NCI-H748 (cell line): ENCODE results near the gene PAGE2.
"Not testable (repeated sequence)": the region's sequence is repeated elsewhere in the genome, so short reads cannot be mapped to it uniquely, and the experiment has no call there.

Experiments
- DNase-seq: peaks from one replicate; lab custom pipeline; 2025; ENCODE audit not compliant: unreplicated experiment; lab: John Stamatoyannopoulos, UW

The PAGE2 gene

DNA sequence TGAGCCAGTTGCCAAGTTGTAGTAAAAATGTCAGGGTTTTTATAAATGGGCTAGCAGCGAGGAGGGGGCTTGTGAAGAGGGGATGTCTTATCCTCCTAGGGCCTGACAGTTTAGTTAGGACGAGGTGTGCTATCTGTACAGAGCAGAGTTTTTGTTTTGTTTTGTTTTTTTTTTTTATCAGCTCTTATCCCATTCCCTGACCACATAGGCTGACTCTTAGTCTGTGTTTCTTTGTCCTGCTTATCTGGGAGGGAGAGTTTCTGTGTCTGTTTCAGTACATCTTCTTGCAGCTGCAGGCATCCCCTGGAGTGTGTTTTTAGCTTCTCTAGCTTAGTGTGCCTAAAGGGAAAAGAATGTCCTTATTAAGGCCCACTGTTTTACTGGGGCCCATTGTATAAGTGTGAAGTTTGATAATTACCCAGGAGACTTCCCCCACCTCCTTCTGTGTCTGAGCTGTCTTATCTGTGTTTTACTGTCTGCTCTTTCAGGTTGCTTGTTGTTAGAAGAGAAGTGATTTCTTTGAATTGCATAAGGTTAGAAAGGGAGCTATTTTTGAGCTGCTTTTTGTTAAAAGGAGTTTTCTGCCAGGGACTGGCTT is 32.0 kb downstream of the PAGE2 start:
- DNase-seq, result no peak

DNA sequence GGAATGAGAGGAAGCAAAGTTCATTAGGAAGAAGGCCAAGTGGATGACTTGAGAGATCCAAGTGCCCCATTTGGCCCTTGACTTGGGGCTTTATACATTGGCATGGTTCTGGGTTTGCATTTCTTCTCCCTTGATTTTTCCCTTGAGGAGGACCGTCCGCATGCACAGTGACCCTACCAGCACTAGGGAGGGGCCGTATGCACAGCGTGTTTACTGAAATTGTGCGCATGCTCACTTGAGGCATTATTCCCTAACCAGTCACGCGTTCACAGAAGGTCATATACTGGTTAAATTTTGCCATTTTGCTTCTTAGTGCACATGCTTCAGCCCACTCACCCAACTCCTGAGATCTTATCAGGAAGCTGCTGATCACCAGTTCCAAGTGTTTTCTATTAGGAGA is 35.1 kb downstream of the PAGE2 start:
- DNase-seq, result peak; percentile 25

DNA sequence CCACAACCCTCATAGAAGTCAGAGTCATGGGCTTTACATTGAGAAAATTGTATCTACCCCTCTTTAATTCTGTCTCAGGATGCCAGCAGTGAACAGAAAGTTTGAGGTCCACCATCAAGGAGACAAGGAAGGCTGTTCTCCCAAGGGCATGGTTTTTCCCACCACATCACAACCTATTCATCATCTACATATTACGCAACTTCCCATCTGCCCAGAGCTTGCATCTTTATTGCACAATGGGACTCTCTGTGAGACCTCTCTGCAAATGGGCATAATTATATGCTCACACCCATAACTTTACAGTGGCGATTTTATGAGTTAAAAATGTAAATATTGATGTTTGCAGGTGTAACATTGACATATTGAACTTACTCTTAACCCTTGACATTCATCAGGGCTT is 38.9 kb downstream of the PAGE2 start:
- peak; percentile 51 for DNase-seq

DNA sequence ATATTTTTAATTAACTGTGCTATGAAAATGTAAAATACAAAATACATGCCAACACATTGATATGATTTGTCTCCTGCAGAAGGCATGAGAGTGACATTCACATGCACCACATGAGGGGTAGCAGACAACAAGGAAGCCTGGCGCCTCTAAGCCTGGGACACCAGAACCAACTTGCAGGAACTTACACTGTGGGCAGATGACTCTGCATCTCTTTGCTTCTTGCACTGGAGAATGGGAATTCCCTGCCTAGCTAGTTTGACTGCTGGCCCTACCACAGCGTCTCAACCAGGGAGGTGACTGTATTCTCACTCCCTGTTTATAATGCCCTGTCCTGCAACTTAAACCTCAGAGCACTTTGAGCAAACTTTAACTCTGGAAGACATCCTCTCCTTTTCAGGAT is 40.5 kb downstream of the PAGE2 start:
- no peak for DNase-seq

DNA sequence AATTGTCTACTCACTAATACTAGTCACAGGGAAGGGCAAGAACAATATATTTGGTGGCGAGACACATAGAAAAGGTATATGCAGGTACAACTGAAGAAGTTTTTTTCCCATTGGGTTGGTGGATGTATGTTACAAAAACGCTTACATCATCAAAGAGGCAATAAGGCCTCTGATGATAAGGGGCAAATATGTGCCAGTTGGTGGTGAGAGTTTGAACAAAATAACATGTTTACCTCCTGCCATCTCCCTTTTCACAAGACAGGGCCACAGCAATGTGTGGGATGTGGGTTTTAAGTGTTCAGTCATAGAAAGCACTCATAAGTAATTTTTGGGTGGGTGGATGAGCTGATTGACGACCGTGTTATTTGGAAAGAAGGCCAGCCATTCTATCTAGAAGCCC is 41.7 kb downstream of the PAGE2 start:
- no peak for DNase-seq

DNA sequence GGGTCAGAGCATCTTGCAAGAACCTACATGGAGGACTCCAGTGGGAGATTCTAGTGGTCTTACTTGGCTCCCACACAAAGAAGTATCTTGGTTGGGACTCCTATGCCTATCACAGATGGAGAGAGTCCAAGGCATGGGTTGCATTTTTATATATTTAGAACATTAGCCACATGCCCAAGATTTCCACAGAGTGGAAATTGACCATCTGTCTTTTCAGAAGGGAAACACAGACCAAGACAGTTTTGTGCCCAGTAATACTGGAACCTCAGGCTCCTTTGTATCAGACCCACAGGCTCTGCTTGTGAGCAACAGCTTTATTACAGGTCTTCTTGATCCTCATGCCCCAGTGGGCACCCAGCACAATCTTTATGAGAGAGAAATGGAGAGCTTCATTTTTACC is 43.6 kb downstream of the PAGE2 start:
- no peak for DNase-seq

DNA sequence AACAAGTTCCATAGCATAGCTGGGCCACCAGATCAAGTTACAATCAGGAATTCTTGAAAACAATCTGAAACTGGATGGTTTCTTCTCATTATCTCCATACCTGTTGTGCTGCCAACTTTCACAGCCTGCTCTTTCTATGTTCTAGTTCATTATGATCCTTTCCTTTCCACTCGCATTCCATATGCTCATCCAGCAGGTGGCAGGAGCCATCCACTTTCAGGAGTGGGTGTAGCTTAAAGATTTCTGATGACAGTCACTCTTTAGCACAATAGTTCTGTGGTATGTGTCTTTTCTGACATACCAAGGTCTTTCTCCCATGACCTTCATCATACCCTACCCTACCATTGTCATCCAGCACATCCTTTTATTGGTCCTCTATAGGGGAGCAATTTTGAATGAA is 46.4 kb downstream of the PAGE2 start:
- peak; percentile 39 for DNase-seq

DNA sequence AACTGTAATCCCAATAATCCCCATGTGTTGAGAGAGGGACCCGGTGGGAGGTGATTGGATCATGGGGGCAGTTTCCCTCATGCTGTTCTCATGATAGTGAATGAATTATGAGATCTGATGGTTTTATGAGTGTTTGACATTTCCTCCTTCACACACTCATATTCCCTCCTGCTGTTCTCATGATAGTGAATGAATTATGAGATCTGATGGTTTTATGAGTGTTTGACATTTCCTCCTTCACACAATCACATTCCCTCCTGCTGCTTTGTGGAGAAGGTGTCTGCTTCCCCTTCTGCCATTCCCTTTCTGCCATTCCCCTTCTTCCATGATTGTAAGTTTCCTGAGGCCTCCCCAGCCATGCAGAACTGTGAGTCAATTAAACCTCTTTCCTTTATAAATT is 52.0 kb downstream of the PAGE2 start:
- not testable (repeated sequence) for DNase-seq
